AG09319 (cell line): Measurements from ENCODE around the gene ITGBL1.

Experiments
- DNase-seq: peaks from one replicate; pipeline ENCODE4 v3.0.0-alpha.2; 2010; ENCODE audit warnings: low read depth; ENCODE audit errors: extremely low read depth
- CTCF ChIP-seq: IDR thresholded peaks from 2 replicates; pipeline ENCODE4 v1.5.1; 2011; ENCODE audit warnings: low read depth, mild to moderate bottlenecking, inconsistent platforms, low read length, moderate library complexity

The ITGBL1 gene

GRCh38 chr13:101647760-101648159 lies 195.3 kb downstream of the ITGBL1 start:
- TF ChIP-seq CTCF: no peak
- DNase-seq: no peak

- no peak for DNase-seq
- no peak for TF ChIP-seq CTCF
Observed at GRCh38 chr13:101648766-101649487, 196.5 kb downstream of the ITGBL1 start.

GRCh38 chr13:101649488-101650126 lies 197.1 kb downstream of the ITGBL1 start:
- TF ChIP-seq CTCF: no peak
- DNase-seq: peak; percentile 52

GRCh38 chr13:101654883-101655282 lies 202.4 kb downstream of the ITGBL1 start:
- DNase-seq: no peak
- TF ChIP-seq CTCF: no peak

- no peak for TF ChIP-seq CTCF
- no peak for DNase-seq
Observed at GRCh38 chr13:101655435-101655834, 203.0 kb downstream of the ITGBL1 start.

GRCh38 chr13:101660711-101661110 lies 208.2 kb downstream of the ITGBL1 start:
- TF ChIP-seq CTCF: no peak

GRCh38 chr13:101661839-101662238 lies 209.4 kb downstream of the ITGBL1 start:
- TF ChIP-seq CTCF: no peak
- no peak for DNase-seq

More at GRCh38 chr13:101660711-101661110, 208.2 kb downstream of the ITGBL1 start:
- no peak for DNase-seq
